DND-41 (cell line): Measurements from ENCODE around the gene TMIE.

Experiments
- ATAC-seq: fragments of 200-7000 bp; cut with Tn5 transposase; 3 replicates; pipeline ENCODE4 v1.9.1; 2021; ENCODE audit warnings: low read depth; ENCODE audit not compliant: insufficient read depth
- DNase-seq: peaks from one replicate; pipeline ENCODE4 v3.0.0-alpha.2; 2020
- H2AFZ ChIP-seq: 2 replicates; pipeline ENCODE4 v1.6.0; 2012; ENCODE audit warnings: low read depth, low read length
- H3K27ac ChIP-seq: 2 replicates; pipeline ENCODE4 v1.5.1; 2012; ENCODE audit warnings: low read length, inconsistent platforms
- H3K27me3 ChIP-seq: fragments of 200-600 bp; sonication (generic); 2 replicates; pipeline ENCODE4 v1.6.0; 2012; ENCODE audit warnings: low read length, mild to moderate bottlenecking, inconsistent platforms; ENCODE audit not compliant: insufficient read depth, poor library complexity
- H3K36me3 ChIP-seq: 2 replicates; pipeline ENCODE4 v1.5.1; 2012; ENCODE audit warnings: low read length, inconsistent platforms; ENCODE audit not compliant: insufficient read depth
- H3K4me1 ChIP-seq: 2 replicates; pipeline ENCODE4 v1.5.1; 2012; ENCODE audit warnings: mild to moderate bottlenecking, low read length; ENCODE audit not compliant: insufficient read depth
- H3K4me2 ChIP-seq: 2 replicates; pipeline ENCODE4 v1.6.0; 2012; ENCODE audit warnings: mild to moderate bottlenecking, moderate library complexity, low read length, inconsistent platforms; ENCODE audit not compliant: insufficient read depth
- H3K4me3 ChIP-seq, 2 experiments: fragments of 200-600 bp in 1 of 2; shearing (Covaris generic) in 1 of 2; 2 replicates each; pipeline ENCODE4 v1.5.1; 2012 to 2016; ENCODE audit warnings: inconsistent platforms in 2 of 2, low read length in 2 of 2, mild to moderate bottlenecking in 2 of 2, low read depth in 1 of 2, moderate library complexity in 1 of 2
- H3K79me2 ChIP-seq: 2 replicates; pipeline ENCODE4 v1.6.0; 2012; ENCODE audit warnings: low read length, inconsistent platforms; ENCODE audit not compliant: insufficient read depth
- H3K9ac ChIP-seq: 2 replicates; pipeline ENCODE4 v1.6.0; 2012; ENCODE audit warnings: low read depth, mild to moderate bottlenecking, inconsistent platforms, low read length, moderate library complexity
- H3K9me3 ChIP-seq: 2 replicates; pipeline ENCODE4 v1.5.1; 2012; ENCODE audit warnings: low read length, moderate library complexity, mild to moderate bottlenecking, inconsistent platforms; ENCODE audit not compliant: insufficient read depth, severe bottlenecking
- H4K20me1 ChIP-seq: 2 replicates; pipeline ENCODE4 v1.6.0; 2012; ENCODE audit warnings: low read length; ENCODE audit not compliant: insufficient read depth
- EZH2 ChIP-seq: IDR thresholded peaks from 3 replicates; pipeline ENCODE4 v1.6.1; 2012; ENCODE audit warnings: borderline replicate concordance, low read depth, mild to moderate bottlenecking, moderate library complexity, low read length, inconsistent platforms; ENCODE audit not compliant: severe bottlenecking
- TF ChIP-seq, protein P1 (sequence below): IDR thresholded peaks from 2 replicates; pipeline ENCODE4 v1.5.1; 2012; ENCODE audit warnings: borderline replicate concordance, low read length, moderate library complexity, mild to moderate bottlenecking; ENCODE audit not compliant: poor library complexity, severe bottlenecking; ENCODE audit errors: extremely low read depth

Gene TMIE, protein sequence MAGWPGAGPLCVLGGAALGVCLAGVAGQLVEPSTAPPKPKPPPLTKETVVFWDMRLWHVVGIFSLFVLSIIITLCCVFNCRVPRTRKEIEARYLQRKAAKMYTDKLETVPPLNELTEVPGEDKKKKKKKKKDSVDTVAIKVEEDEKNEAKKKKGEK

DNA sequence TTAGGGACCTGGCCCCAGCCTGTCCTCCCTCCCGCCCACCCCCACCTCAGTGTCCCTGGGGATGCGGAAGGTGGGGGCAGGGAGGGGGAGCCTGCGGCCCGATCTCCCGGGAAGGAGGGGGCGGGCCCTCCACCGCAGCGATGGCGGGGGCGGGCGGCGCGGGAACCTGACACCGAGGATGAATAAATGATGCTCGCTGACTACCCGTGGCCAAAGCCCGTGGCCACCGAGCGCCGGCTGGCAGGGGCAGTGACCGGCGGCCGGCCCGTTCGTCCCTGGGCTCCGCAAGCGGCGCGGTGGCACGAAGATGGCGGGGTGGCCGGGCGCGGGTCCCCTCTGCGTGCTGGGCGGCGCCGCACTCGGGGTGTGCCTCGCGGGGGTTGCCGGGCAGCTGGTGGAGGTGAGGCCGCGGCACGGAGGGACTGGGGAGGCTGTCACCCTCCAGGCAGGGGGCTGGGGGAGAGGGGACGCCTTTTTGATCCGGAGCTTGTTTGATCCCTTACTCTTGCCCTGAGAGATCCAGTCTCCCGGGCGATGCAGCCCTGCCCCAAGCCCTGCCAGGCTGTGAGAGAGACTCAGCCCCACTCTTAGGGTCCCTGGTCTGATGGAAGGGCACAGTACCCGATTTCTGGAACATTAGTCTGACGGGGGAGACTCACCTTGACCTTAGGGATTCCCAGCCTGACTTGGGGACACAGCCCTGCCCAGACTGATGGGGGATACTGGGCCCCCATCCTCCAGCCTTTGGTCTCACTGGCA, at the start of gene TMIE:
TSS of gene TMIE (plus strand) at position 212 of the 759 bp plus-strand sequence. CDS start at position 308, 96 bp downstream.
- Histone ChIP-seq H3K27me3 (no peaks in the 10 kb centered on the region), H3K27ac (no peak within 1 kb of the TSS), H3K36me3 (no peaks in the 10 kb centered on the region), H2AFZ (no peak within 1 kb of the TSS), H4K20me1 (no peaks in the 10 kb centered on the region), H3K4me1 (no peaks in the 10 kb centered on the region), H3K9ac (no peak within 1 kb of the TSS), H3K4me3 (no peak within 1 kb of the TSS), H3K4me2 (no peak within 1 kb of the TSS), H3K9me3 (no peaks in the 10 kb centered on the region), H3K79me2 (no peaks in the 10 kb centered on the region)
- ATAC-seq (no peak), DNase-seq (no peak)
- TF ChIP-seq, protein P1, sequence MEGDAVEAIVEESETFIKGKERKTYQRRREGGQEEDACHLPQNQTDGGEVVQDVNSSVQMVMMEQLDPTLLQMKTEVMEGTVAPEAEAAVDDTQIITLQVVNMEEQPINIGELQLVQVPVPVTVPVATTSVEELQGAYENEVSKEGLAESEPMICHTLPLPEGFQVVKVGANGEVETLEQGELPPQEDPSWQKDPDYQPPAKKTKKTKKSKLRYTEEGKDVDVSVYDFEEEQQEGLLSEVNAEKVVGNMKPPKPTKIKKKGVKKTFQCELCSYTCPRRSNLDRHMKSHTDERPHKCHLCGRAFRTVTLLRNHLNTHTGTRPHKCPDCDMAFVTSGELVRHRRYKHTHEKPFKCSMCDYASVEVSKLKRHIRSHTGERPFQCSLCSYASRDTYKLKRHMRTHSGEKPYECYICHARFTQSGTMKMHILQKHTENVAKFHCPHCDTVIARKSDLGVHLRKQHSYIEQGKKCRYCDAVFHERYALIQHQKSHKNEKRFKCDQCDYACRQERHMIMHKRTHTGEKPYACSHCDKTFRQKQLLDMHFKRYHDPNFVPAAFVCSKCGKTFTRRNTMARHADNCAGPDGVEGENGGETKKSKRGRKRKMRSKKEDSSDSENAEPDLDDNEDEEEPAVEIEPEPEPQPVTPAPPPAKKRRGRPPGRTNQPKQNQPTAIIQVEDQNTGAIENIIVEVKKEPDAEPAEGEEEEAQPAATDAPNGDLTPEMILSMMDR, result no peak
- no peak for TF ChIP-seq EZH2

DNA sequence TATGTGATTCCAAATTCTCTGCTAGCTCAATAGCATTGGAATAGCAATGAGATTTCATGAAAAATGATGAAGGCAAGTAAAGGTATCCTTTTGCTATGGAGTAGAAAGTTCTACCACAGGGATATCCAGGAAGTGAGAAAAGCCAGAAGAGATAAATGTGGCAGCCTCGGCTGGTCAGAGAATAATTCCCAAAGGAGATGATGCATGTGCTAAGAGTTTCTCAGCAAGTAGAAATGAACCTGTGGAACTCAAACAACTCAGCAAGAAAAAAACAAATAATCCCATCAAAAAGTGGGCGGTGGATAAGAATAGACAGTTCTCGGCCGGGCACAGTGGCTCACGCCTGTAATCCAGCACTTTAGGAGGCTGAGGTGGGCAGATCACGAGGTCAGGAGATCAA, 45.9 kb upstream of the TMIE start:
- no peak overlapping the region for H3K9ac ChIP-seq
- H3K36me3 ChIP-seq, result no peaks in the 10 kb centered on the region
- no peaks in the 10 kb centered on the region for H3K27me3 ChIP-seq
- no peak overlapping the region for H3K27ac ChIP-seq
- no peak for DNase-seq
- H3K79me2 ChIP-seq, result no peaks in the 10 kb centered on the region
- TF ChIP-seq, protein P1, result no peak
- TF ChIP-seq EZH2, result no peak
- H3K4me2 ChIP-seq, result no peak overlapping the region
- no peaks in the 10 kb centered on the region for H4K20me1 ChIP-seq
- no peak for ATAC-seq
- H3K9me3 ChIP-seq, result peaks cover 5% of the 10 kb centered on the region
- H2AFZ ChIP-seq, result no peak overlapping the region
- H3K4me1 ChIP-seq, result no peaks in the 10 kb centered on the region
- H3K4me3 ChIP-seq, result no peak overlapping the region

DNA sequence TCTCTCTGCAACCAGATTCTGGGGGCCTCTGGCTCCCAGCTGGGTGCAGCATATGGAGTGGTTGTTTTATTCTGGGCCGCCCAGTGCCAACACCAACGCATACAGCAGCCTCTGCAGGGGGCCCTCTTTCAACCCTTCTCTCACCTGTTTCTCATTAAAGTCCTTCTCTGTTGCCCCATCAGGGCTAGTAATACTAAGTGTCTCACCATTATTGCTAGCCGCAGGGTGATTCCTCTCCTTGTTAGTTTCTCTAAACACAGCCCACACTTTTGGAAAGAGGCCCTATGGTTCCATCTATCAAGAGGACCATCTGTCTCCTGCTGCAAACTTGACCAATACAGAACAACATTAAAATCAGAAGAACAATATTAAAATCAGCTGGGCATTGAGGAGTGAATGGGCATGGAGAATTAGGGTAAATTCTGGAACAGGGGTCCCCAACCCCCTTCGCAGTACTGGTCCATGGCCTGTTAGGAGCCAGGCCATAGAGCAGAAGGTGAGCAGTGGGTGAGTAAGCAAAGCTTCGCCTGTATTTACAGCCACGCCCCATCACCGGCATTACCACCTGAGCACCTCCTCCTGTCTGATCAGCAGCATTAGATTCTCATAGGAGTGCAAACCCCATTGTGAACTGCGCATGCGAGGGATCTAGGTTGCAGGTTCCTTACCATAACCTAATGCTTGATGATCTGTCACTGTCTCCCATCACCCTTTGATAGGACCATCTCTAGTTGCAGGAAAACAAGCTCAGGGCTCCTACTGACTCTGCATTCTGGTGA, 44.2 kb upstream of the TMIE start:
- no peak overlapping the region for H3K4me2 ChIP-seq
- DNase-seq, result no peak
- no peak for ATAC-seq

More for the DNA sequence above, 44.2 kb upstream of the TMIE start:
- H3K9ac ChIP-seq, result no peak overlapping the region
- H4K20me1 ChIP-seq, result no peaks in the 10 kb centered on the region
- H3K4me1 ChIP-seq, result no peaks in the 10 kb centered on the region
- no peaks in the 10 kb centered on the region for H3K79me2 ChIP-seq
- TF ChIP-seq, protein P1, result no peak
- TF ChIP-seq EZH2, result no peak
- H3K27me3 ChIP-seq, result no peaks in the 10 kb centered on the region
- H3K9me3 ChIP-seq, result peaks cover 2% of the 10 kb centered on the region
- no peak overlapping the region for H3K4me3 ChIP-seq
- no peak overlapping the region for H3K27ac ChIP-seq
- H3K36me3 ChIP-seq, result no peaks in the 10 kb centered on the region
- no peak overlapping the region for H2AFZ ChIP-seq
